Right forelimb (tissue), 1 donor: ENCODE measurements around the gene DAPK2.

Experiments used
- DNase-seq: peaks from one replicate; pipeline ENCODE4 v3.0.0-alpha.2; 2018

Gene DAPK2

GRCh38 chr15:63857461-63857856 is 188.8 kb downstream of the DAPK2 start:
- DNase-seq: no peak
